Stimulated activated CD8-positive, alpha-beta memory T cell treated with anti-CD3 and anti-CD28 coated beads, Interleukin-2, amount 100 ng/mL, for 1 hour (primary cell): ENCODE data around the gene TRAPPC3.

ENCODE experiments used
- DNase-seq, 2 donors: peaks; one replicate each; pipeline ENCODE4 v3.0.0-alpha.2; 2020; ENCODE audit warnings: low read depth in 2 of 2

TRAPPC3 gene

GRCh38 chr1:36154335-36154734, 5.0 kb upstream of the TRAPPC3 start:
- no peak for DNase-seq

GRCh38 chr1:36153476-36153875, 4.2 kb upstream of the TRAPPC3 start:
- DNase-seq = no peak

GRCh38 chr1:36151845-36152203, 2.5 kb upstream of the TRAPPC3 start:
- no peak for DNase-seq

GRCh38 chr1:36151134-36151844, 2.0 kb upstream of the TRAPPC3 start:
- DNase-seq = no peak

- peak; percentile 52 to 60 for DNase-seq
Measured at GRCh38 chr1:36150296-36151133, 1.2 kb upstream of the TRAPPC3 start.

- no peak for DNase-seq
Measured at GRCh38 chr1:36149973-36150295, 648 bp upstream of the TRAPPC3 start.

- no peak for DNase-seq
Measured at GRCh38 chr1:36148821-36149236, 457 bp downstream of the TRAPPC3 start.

GRCh38 chr1:36144413-36144812, 4.9 kb downstream of the TRAPPC3 start:
- no peak for DNase-seq

- no peak for DNase-seq
Measured at GRCh38 chr1:36143424-36143823, 5.9 kb downstream of the TRAPPC3 start.

- no peak for DNase-seq
Measured at GRCh38 chr1:36142121-36142520, 7.2 kb downstream of the TRAPPC3 start.

GRCh38 chr1:36139521-36139920, 9.8 kb downstream of the TRAPPC3 start:
- DNase-seq = no peak

- no peak for DNase-seq
Measured at GRCh38 chr1:36137776-36138175, 11.5 kb downstream of the TRAPPC3 start.

GRCh38 chr1:36137226-36137625, 12.1 kb downstream of the TRAPPC3 start:
- DNase-seq = no peak

- DNase-seq = no peak
Measured at GRCh38 chr1:36136535-36136934, 12.8 kb downstream of the TRAPPC3 start.

GRCh38 chr1:36135796-36136195, 13.5 kb downstream of the TRAPPC3 start:
- no peak for DNase-seq

- DNase-seq = no peak
Measured at GRCh38 chr1:36135330-36135667, 14.0 kb downstream of the TRAPPC3 start.

- DNase-seq = no peak
Measured at GRCh38 chr1:36134505-36135329, 14.6 kb downstream of the TRAPPC3 start.

GRCh38 chr1:36134031-36134430, 15.3 kb downstream of the TRAPPC3 start:
- no peak for DNase-seq

GRCh38 chr1:36133484-36133883, 15.8 kb downstream of the TRAPPC3 start:
- DNase-seq = no peak

- DNase-seq = no peak
Measured at GRCh38 chr1:36132029-36132428, 17.3 kb downstream of the TRAPPC3 start.

GRCh38 chr1:36128905-36129206, 20.4 kb downstream of the TRAPPC3 start:
- no peak for DNase-seq

- no peak for DNase-seq
Measured at GRCh38 chr1:36128126-36128904, 21.0 kb downstream of the TRAPPC3 start.
